ENCODE results near the gene UMOD.

The UMOD gene

GRCh38 chr16:20298452-20298851 lies 54.1 kb downstream of the UMOD start:
- TF ChIP-seq CTCF (conservative IDR thresholded peaks at IDR 0.05), result no peak
- no peak for TF ChIP-seq ZFX (IDR thresholded peaks at IDR 0.05)
- H3K27ac ChIP-seq, result no peak overlapping the region

- no peak overlapping the region for H3K27ac ChIP-seq
- TF ChIP-seq CTCF (conservative IDR thresholded peaks at IDR 0.05), result no peak
These were observed 61.0 kb downstream of the UMOD start for GRCh38 chr16:20291208-20292206.

GRCh38 chr16:20289571-20289970 lies 62.9 kb downstream of the UMOD start:
- no peak overlapping the region for H3K27ac ChIP-seq
- no peak for TF ChIP-seq CTCF (conservative IDR thresholded peaks at IDR 0.05)
- no peak for TF ChIP-seq ZFX (IDR thresholded peaks at IDR 0.05)

- TF ChIP-seq CTCF (conservative IDR thresholded peaks at IDR 0.05) (no peak), ZFX (IDR thresholded peaks at IDR 0.05) (no peak)
These were observed 66.5 kb downstream of the UMOD start for GRCh38 chr16:20285993-20286499.

More at GRCh38 chr16:20285993-20286499, 66.5 kb downstream of the UMOD start:
- no peak overlapping the region for H3K27ac ChIP-seq

All from C4-2B (cell line).